PC-3 (cell line): ENCODE measurements around the gene CIAO3. TPM values are rescaled to one million over a fixed set of nuclear protein-coding genes. Genes with fewer than 3 reads are reported as not detected.
A peak's percentile ranks its signal among the peaks of the same experiment; 100 is the strongest.

Experiments
- ATAC-seq: fragments of 200-7000 bp; cut with Tn5 transposase; 2 replicates; pipeline ENCODE4 v1.9.1; 2020; ENCODE audit warnings: mild to moderate bottlenecking, moderate library complexity
- BruUV-seq: library from RNA; stranded (reverse); fragments of 400-500 nt; replicated peaks from 2 replicates; lab custom pipeline; 2021; lab: Mats Ljungman, UMichigan
- CTCF ChIA-PET: fragments of 300-600 bp; sonication (Branson Sonifier 250); formaldehyde crosslinking; loops from one replicate; lab custom pipeline; 2022; ENCODE audit warnings: antibody characterized with exemption; lab: Charles Lee
- POLR2A ChIA-PET: fragments of 300-600 bp; sonication (Branson Sonifier 250); formaldehyde crosslinking; loops from one replicate; lab custom pipeline; 2022; ENCODE audit warnings: antibody characterized with exemption; ENCODE audit not compliant: unreplicated experiment; lab: Charles Lee
- DNase-seq: peaks from one replicate; pipeline ENCODE4 v3.0.0-alpha.2; 2015
- H2AFZ ChIP-seq: fragments of 300-600 bp; sonication (generic); 2 replicates; pipeline ENCODE4 v1.6.0; 2016; ENCODE audit warnings: antibody characterized with exemption, low read length
- H3F3A ChIP-seq: fragments of 300-600 bp; sonication (generic); one replicate; pipeline ENCODE4 v1.6.0; 2017; ENCODE audit warnings: antibody characterized with exemption, low read length, control low read depth, mild to moderate bottlenecking; ENCODE audit not compliant: unreplicated experiment
- H3K27ac ChIP-seq: fragments of 300-600 bp; sonication (generic); 2 replicates; pipeline ENCODE4 v1.5.1; 2016; ENCODE audit warnings: mild to moderate bottlenecking, low read length
- H3K27me3 ChIP-seq: fragments of 300-600 bp; sonication (generic); 2 replicates; pipeline ENCODE4 v1.6.1; 2016; ENCODE audit warnings: low read length, mixed read lengths
- H3K36me3 ChIP-seq: fragments of 300-600 bp; sonication (generic); 2 replicates; pipeline ENCODE4 v1.6.1; 2016; ENCODE audit warnings: low read depth, mixed run types, low read length, mixed read lengths
- H3K4me1 ChIP-seq: fragments of 300-600 bp; sonication (generic); 2 replicates; pipeline ENCODE4 v1.5.1; 2016; ENCODE audit warnings: low read length; ENCODE audit not compliant: insufficient read depth
- H3K4me2 ChIP-seq: fragments of 300-600 bp; sonication (generic); 2 replicates; pipeline ENCODE4 v1.6.0; 2016; ENCODE audit warnings: low read length
- H3K4me3 ChIP-seq: fragments of 300-600 bp; sonication (generic); 2 replicates; pipeline ENCODE4 v1.5.1; 2016; ENCODE audit warnings: mild to moderate bottlenecking, low read length, mixed read lengths
- H3K79me2 ChIP-seq: fragments of 300-600 bp; sonication (generic); 2 replicates; pipeline ENCODE4 v1.6.1; 2017; ENCODE audit warnings: low read length, mixed read lengths
- H3K9ac ChIP-seq: fragments of 300-600 bp; sonication (generic); 2 replicates; pipeline ENCODE4 v1.6.0; 2016; ENCODE audit warnings: mild to moderate bottlenecking, low read length
- H3K9me2 ChIP-seq: fragments of 300-600 bp; sonication (generic); replicated peaks from 2 replicates; pipeline ENCODE4 v1.6.1; 2016; ENCODE audit warnings: mixed run types, low read length, mixed read lengths
- H3K9me3 ChIP-seq: fragments of 300-600 bp; sonication (generic); 2 replicates; pipeline ENCODE4 v1.6.1; 2016; ENCODE audit warnings: low read length, mixed read lengths
- H4K20me1 ChIP-seq: fragments of 300-600 bp; sonication (generic); 2 replicates; pipeline ENCODE4 v1.6.1; 2016; ENCODE audit warnings: low read length, mixed read lengths
- CTCF ChIP-seq: fragments of 300-600 bp; sonication (generic); conservative IDR thresholded peaks from 2 replicates; pipeline ENCODE4 v1.5.1; 2017; ENCODE audit warnings: antibody characterized with exemption, low read depth, mild to moderate bottlenecking, low read length
- EZH2 ChIP-seq: fragments of 300-600 bp; sonication (generic); IDR thresholded peaks from one replicate; pipeline ENCODE4 v1.6.1; 2017; ENCODE audit warnings: antibody characterized with exemption, mild to moderate bottlenecking, low read length; ENCODE audit not compliant: unreplicated experiment
- EZH2phosphoT487 ChIP-seq: fragments of 300-600 bp; sonication (generic); IDR thresholded peaks from 2 replicates; pipeline ENCODE4 v1.6.1; 2018; ENCODE audit warnings: mild to moderate bottlenecking, antibody characterized with exemption, low read length, borderline replicate concordance
- intact Hi-C: fragments of 100-400 bp; cut with micrococcal nuclease; formaldehyde crosslinking; loops from 2 replicates; pipeline ENCODE4 v1.9.0; 2023
- total RNA-seq: library from RNA; depleted of rRNA; stranded (reverse); fragments of >200 nt; gene quantifications from 2 replicates; pipeline ENCODE4 v1.2.3, GENCODE V29; 2014

Gene CIAO3
- total RNA-seq, 1 experiment from 2014 or later, result 46.1 TPM

GRCh38 chr16:683396-684070 lies 57.3 kb downstream of the CIAO3 start:
- ATAC-seq, result peak; percentile 5
- H3K4me3 ChIP-seq, result peak overlapping the region; percentile 78
- H3K4me1 ChIP-seq, result peaks cover 26% of the 10 kb centered on the region
- H4K20me1 ChIP-seq, result peaks cover 10% of the 10 kb centered on the region; the same call in 1 of the 2 replicates
- ChIA-PET CTCF (no interaction called here), POLR2A (no interaction called here)
- no peaks in the 10 kb centered on the region for H3F3A ChIP-seq
- H3K27me3 ChIP-seq, result no peaks in the 10 kb centered on the region
- peak overlapping the region; percentile 68 for H3K9ac ChIP-seq
- H3K36me3 ChIP-seq, result peaks cover 6% of the 10 kb centered on the region
- H3K79me2 ChIP-seq, result peaks cover 35% of the 10 kb centered on the region
- DNase-seq, result no peak
- H3K4me2 ChIP-seq, result peak overlapping the region; percentile 90
- BruUV-seq, result no TSS peak
- no peaks in the 10 kb centered on the region for H3K9me2 ChIP-seq
- intact Hi-C loops, result no loop called here
- TF ChIP-seq EZH2phosphoT487, result no peak
- no peak for TF ChIP-seq CTCF
- no peak for TF ChIP-seq EZH2
- H3K27ac ChIP-seq, result peak overlapping the region; percentile 53
- no peaks in the 10 kb centered on the region for H3K9me3 ChIP-seq
- H2AFZ ChIP-seq, result no peak overlapping the region

- peaks cover 26% of the 10 kb centered on the region for H3K4me1 ChIP-seq
- CTCF ChIA-PET, result no interaction called here
- TSS peak; percentile 57 for BruUV-seq
- peak overlapping the region; percentile 78 for H3K4me3 ChIP-seq
- peaks cover 10% of the 10 kb centered on the region; the same call in 1 of the 2 replicates for H4K20me1 ChIP-seq
- ATAC-seq, result no peak
- no peaks in the 10 kb centered on the region for H3F3A ChIP-seq
- POLR2A ChIA-PET, result no interaction called here
- H3K9me2 ChIP-seq, result no peaks in the 10 kb centered on the region
- peaks cover 35% of the 10 kb centered on the region for H3K79me2 ChIP-seq
- no peaks in the 10 kb centered on the region for H3K27me3 ChIP-seq
- intact Hi-C loops, result no loop called here
- peaks cover 6% of the 10 kb centered on the region for H3K36me3 ChIP-seq
- peak overlapping the region; percentile 53; the same call in 1 of the 2 replicates for H3K27ac ChIP-seq
- peak overlapping the region; percentile 90 for H3K4me2 ChIP-seq
- H3K9ac ChIP-seq, result peak overlapping the region; percentile 68
- no peak overlapping the region for H2AFZ ChIP-seq
- TF ChIP-seq EZH2phosphoT487 (no peak), CTCF (no peak), EZH2 (no peak)
- no peak for DNase-seq
- no peaks in the 10 kb centered on the region for H3K9me3 ChIP-seq
Observed at GRCh38 chr16:682493-683395, 58.1 kb downstream of the CIAO3 start.
